ENCODE measurements around the gene RHCG.

- TF ChIP-seq CTCF (IDR thresholded peaks at IDR 0.05) (no peak), POLR2A (IDR thresholded peaks at IDR 0.05) (no peak)
These were observed 54.2 kb downstream of the RHCG start for GRCh38 chr15:89442155-89442554.

Measured in body of pancreas (tissue), 4 donors.